NCI-H82 (cell line): Measurements from ENCODE around the gene SP7.
"Not testable (repeated sequence)": the region's sequence is repeated elsewhere in the genome, so short reads cannot be mapped to it uniquely, and the experiment has no call there.

Experiments
- DNase-seq: peaks from one replicate; lab custom pipeline; 2025; lab: John Stamatoyannopoulos, UW

Gene SP7

DNA sequence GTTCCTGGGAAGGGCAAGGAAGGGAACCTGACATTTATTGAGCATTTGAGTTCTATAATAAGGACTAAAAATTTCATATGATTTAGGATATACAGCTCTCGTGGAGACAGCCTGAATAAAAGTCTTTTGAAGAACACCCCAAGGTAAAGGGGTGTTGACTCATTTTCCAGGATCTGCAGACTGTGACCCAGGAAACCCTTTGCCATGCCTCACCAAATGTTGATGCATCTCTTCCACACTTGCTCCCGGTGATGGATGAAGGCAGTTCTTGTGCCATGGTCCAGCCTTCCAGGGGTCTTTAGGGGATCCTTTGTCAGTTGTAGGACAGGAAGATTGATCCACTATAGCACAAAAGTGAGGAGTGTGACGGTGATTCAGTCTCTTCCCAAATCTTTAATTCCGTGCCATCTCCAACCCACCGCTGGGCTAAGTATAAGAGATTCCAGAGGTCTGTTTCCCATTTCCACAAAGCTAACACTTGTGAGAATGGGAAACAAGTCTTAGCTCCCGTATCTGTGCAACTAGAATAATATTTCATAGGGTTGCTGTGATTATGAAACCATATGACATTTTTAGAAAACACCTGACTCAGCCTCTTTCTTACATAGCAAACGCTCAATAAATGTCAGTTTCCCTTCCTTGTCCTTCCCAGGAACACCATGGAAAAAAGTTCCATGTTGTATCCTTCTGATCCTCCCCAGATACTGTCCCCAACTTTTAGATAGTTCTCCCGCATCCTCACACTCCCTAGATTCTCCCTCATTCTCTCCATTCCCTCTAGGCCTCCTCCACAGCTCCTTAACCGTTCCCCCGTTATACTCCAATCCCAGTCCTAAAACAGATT, 15.6 kb downstream of the SP7 start:
- no peak for DNase-seq

DNA sequence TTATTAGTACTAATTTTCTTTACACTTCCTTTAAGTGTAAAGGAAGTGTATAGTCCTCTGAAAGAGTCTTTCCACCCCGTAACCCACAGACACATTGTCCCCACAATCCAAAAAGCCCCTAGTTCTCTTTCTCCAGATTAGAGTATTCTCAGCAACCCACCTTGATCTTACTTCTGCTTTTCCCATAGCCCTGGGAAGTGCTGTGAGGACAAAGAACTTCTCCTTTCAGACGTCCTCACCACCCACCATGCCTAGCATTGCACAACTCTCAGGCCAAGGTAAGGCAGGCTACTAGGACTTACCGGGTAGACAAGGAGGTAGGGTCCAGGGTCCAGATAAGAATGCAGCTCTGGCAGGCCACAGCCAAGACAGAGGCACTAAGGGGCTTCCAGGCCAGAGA, 22.2 kb downstream of the SP7 start:
- DNase-seq: no peak

DNA sequence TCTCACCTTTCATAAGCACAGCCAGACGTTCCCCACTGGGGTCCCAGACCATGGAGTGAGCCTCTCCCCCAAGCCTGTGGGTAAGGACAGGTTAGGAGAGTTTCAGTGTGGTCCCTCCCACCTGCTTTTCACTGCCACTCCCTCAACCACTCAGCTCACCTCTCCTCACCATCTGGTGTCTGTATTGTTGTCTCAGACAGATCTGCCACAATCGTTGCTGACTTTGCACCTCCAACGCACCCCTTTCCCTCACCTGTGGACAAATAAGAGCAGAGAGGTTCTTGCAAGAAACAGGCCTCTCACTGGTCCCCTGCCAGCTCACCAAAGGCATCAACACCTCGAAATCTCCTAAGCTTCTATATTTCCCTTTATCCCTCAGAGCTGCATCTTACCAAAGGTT, 27.9 kb downstream of the SP7 start:
- peak; percentile 17 for DNase-seq

DNA sequence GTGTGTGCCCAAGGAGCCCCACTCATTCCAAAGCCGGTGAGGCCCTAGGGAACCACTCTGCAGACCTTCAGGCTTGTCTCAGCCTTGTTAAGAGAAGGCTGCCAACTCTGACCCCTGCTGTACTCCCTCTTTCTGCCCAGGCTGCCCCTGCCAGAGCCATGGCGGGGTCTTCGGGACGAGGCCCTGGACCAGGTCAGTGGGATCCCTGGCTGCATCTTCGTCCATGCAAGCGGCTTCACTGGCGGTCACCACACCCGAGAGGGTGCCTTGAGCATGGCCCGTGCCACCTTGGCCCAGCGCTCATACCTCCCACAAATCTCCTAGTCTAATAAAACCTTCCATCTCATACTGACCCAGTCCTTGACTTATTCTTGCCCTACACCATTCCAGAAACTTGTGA, 29.3 kb downstream of the SP7 start:
- DNase-seq: no peak

DNA sequence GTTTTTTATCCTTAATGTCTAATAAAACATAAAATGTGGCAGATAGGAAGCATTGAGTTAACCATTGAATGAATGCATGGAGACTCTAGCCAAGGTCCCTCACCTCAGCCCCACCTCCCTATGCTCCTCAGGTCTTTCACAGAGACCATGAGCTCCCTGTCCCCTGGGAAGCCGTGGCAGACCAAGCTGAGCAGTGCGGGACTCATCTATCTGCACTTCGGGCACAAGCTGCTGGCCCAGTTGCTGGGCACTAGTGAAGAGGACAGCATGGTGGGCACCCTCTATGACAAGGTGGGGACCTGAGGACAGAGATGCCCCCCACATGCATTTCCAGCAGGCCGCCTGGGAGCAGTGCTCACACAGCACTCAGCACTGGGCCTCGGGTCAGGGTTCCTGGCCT, 33.3 kb downstream of the SP7 start:
- no peak for DNase-seq

DNA sequence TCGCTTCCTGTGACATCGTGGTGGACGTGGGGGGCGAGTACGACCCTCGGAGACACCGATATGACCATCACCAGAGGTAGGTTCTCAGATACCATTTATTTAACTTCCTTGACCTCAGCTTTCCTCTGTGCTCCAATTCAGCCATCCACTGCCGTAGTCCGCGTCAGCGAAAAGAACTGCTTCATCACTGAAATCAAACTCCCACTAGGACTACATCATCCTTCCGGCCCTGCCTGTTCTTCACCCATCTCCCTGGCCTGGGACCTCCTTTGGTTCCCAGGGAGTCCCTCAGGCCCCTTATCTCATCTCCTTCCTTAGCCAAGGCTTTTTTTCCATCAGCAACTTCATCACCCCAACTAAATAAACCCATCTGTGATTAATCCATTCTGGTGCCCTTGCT, 36.0 kb downstream of the SP7 start:
- no peak for DNase-seq

DNA sequence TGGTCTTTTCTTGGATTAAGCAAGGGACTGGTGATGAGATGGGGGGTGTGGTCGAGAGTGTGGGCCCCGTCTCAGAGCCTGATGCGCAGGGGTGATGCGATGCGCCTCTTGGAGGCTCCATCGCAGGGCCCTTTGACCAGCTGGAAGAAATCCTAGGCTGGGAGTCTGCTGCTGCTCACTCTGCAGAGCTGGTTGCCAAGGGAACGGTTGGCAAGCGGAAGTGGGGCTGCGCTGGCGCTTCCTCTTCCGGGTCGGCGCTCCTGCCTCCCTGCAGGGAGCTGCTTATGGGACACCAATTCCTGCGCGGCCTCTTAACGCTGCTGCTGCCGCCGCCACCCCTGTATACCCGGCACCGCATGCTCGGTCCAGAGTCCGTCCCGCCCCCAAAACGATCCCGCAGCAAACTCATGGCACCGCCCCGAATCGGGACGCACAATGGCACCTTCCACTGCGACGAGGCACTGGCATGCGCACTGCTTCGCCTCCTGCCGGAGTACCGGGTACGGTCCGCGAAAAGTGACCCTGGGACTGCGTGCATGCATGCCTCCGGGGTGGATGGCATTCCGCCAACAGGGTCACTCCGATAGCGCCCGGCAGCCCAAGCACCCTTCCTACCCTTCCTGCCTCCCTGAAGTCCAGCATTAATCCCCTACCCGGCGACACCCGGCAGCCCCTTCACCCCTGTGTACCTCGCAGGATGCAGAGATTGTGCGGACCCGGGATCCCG, 36.5 kb downstream of the SP7 start, which contains the start of gene MYG1:
Gene MYG1 (plus strand): TSS at position 242 of the 727 bp plus-strand sequence. CDS start 43 bp downstream, at position 285.
- peak; percentile 96 for DNase-seq

DNA sequence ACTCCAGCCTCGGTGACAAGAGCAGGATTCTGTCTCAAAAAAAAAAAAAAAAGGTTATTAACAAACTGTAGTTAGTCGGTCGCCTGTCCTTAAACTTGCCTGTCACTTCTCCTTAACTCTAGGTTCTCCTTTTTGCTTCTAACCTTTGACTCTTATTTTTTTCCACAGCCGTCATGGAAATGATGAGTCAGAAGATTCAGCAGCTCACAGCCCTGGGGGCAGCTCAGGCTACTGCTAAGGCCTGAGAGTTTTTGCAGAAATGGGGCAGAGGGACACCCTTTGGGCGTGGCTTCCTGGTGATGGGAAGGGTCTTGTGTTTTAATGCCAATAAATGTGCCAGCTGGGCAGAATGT, 37.1 kb downstream of the SP7 start:
- DNase-seq: no peak

DNA sequence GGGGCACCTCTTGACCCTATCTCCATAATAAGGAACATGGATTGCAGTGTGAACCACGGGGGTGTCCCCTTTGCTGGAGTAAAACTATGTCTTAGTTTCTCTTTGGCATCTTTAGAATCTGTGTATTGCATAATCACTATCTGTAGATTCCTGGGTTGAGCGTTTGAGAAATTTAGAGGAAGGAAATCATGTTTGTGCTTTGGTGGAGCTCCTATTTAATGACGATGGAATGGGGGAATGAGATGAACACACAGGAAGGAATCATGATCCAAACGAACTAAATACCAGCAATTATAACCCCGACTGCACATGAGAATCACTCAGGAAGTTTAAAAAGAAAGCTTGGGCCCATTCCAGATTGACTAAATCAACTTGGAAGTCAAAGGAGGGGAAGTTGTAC, 38.0 kb downstream of the SP7 start:
- no peak for DNase-seq

DNA sequence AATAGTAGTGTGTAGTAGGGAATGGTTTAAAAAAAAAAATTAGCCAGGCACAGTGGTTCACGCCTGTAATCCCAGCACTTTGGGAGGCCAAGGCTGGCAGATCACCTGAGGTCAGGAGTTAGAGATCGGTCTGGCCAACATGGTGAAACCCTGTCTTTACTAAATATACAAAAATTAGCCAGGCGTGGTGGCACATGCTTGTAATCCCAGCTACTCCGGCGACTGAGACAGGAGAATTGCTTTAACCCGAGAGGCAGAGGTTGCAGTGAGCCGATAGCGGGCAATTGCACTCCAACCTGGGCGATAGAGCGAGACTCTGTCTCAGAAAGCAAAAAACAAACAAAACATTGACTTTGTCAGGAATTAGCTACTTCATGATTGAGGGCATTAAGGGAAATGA, 39.0 kb downstream of the SP7 start:
- not testable (repeated sequence) for DNase-seq

DNA sequence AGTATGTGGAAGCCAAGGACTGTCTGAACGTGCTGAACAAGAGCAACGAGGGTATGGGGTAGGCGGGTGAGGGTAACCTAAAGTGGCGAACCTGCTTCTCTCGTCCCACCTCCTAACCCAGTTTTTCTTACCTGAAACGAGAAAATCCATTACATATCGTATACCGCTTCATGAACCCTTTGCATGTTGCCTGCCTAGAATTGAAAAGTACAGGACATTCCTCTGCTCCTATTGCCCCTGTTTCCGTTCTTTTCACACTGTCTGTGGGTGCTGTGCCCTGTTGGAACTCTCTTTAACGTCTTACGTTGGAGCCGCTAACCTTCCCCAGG, 40.3 kb downstream of the SP7 start:
- DNase-seq: no peak

DNA sequence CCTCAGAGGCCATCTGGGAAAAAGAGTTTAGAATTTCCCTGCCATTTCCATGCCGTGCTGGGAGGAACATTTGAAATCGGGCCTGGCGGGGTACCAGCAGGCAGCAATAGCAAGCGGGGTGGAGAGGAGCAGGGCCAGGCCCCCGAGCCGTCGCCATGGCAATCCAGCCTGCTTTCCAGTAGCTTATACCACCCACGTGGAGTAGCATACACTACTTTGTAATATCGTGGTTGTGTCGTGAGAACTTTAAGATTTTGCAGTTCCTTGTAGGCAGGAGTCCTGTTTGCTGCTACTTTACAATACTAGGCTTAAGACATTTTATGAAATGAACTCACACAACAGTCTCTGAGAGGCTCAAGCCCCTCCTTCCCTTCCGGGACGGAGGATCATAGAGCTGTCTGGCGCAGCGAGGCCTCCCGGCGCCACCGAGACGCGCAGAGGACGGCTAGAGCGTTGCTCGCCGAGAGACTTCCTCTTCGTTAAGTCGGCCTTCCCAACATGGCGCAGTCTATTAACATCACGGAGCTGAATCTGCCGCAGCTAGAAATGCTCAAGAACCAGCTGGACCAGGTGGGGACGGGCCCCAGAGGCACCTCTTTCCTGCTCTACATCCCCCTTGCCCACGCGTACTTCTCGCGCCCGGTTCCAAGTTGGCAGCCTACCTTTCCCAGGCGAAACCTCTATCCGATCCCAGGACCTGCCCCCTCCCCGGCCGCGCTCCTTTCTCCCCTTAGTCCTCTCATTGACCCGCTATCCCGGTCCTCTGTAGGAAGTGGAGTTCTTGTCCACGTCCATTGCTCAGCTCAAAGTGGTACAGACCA, 40.9 kb downstream of the SP7 start, which contains the start of gene PFDN5:
Gene PFDN5 (plus strand): TSS at position 473 of the 821 bp plus-strand sequence. CDS start 26 bp downstream, at position 499.
- peak; percentile 92 for DNase-seq

DNA sequence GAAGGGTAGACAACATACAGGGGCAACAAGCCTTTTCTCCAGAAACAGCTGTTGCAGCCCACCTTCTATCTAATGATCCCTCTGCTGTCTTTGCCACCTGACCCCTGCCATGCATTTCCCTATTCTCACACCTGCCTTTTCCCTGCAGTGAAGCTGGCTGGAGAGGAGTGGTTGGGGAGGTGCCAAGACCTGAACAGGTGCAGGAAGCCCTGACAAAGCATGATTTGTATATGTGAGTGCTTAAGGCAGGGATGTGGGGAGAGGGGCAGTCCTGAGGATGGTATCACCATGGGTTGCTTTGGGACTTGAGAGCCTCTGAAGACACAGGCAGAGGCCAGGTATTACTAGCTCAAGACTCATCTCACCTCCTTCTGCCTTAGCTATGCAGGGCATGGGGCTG, 43.7 kb downstream of the SP7 start:
- DNase-seq: no peak

DNA sequence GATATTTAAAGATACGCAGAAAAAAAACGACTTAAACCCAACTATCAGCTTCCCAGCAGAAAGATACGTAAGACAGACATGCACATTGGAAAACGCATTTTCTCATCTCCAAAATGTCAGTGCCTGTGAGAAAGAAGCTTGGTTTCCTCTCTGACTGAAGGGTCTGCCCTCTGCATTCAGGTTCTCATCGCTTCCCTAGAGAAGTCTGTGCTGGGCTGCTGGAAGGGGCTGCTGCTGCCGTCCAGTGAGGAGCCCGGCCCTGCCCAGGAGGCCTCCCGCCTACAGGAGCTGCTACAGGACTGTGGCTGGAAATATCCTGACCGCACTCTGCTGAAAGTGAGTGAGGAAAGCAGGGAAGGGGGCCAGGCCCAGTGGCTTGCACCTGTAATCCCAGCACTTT, 45.5 kb downstream of the SP7 start:
- DNase-seq: no peak

DNA sequence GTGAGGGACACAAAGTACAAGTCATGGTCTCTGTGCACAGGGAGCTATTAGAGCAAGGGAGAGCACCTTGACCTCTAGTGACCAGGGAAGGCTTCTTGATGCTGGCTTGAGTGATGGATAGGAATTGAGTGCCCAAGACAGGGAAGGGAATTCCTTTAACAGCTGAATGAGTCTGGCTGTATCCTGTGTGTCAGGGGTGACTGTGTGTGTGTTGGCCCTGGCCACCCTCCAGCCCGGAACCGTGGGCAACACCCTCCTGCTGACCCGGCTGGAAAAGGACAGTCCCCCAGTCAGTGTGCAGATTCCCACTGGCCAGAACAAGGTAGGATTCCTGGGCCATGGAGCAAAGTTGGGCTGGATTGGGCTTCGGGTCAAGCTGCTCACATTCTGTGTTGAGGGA, 46.3 kb downstream of the SP7 start:
- no peak for DNase-seq

DNA sequence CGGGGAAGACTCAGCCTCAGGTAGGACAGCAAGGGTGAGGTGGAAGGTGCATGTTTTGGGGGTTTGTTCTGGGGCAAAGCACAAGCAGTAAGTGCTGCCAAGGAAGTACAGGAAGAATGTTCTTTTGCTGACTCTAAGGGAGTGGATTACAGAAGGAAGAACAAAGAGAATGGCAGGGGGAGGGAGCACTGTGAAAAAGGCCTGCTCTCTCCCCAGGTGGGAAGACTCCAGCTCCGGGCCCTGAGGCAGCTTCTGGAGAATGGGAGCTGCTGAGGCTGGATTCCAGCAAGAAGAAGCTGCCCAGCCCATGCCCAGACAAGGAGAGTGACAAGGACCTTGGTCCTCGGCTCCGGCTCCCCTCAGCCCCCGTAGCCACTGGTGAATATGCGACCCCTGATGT, 47.8 kb downstream of the SP7 start:
- no peak for DNase-seq

DNA sequence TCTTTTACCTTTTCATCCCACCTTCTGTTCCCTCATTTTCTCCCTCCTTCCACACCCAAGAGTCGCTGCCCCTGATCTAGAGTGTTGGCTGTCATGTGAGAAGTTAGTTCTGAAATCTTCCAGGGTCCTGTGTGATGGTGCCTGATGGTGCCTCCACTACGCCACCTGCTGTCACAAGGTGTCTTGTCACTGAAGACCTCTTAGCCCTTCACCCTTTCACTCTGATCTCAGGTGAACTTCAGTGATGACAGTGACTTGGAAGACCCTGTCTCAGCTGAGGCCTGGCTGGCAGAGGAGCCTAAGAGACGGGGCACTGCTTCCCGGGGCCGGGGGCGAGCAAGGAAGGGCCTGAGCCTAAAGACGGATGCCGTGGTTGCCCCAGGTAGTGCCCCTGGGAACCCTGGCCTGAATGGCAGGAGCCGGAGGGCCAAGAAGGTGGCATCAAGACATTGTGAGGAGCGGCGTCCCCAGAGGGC, 48.4 kb downstream of the SP7 start:
- peak; percentile 79 for DNase-seq

DNA sequence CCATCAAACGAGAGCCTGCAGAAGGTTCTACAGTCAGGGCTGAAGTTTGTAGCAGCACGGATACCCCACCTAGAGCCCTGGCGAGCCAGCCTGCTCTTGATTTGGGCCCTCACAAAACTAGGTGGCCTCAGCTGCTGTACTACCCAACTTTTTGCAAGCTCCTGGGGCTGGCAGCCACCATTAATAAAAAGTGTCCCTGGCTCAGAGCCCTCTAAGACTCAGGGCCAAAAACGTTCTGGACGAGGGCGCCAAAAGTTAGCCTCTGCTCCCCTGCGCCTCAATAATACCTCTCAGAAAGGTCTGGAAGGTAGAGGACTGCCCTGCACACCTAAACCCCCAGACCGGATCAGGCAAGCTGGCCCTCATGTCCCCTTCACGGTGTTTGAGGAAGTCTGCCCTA, 49.7 kb downstream of the SP7 start:
- no peak for DNase-seq

DNA sequence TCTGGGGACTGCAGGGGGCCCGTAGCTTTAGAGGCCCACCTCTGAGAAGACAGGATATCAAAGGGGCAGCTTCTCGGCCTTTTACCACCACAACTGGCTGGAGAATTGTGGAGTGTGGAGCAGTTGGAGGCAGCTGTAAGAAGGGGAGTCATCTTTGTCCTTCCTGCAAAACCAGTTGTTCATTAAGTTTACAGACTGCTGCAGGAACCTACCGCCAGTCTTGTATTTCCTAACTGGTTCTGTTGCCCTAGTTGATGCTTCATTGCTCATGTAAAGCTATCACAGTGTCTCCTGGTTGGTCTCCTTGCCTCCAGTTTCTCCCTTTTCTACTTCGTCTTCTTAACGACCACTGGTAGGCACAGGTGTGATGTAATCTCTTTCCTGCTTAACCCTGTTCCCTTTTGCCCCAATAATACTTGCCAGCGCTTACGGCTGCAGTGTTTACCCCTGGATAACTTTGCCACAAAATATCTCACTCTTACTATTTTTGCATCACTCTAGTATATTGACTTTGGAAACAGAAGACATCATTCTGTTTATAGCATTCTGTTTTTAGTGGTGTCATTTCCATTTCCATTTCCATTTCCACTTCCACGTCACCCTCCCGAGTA, 56.2 kb downstream of the SP7 start:
- no peak for DNase-seq

DNA sequence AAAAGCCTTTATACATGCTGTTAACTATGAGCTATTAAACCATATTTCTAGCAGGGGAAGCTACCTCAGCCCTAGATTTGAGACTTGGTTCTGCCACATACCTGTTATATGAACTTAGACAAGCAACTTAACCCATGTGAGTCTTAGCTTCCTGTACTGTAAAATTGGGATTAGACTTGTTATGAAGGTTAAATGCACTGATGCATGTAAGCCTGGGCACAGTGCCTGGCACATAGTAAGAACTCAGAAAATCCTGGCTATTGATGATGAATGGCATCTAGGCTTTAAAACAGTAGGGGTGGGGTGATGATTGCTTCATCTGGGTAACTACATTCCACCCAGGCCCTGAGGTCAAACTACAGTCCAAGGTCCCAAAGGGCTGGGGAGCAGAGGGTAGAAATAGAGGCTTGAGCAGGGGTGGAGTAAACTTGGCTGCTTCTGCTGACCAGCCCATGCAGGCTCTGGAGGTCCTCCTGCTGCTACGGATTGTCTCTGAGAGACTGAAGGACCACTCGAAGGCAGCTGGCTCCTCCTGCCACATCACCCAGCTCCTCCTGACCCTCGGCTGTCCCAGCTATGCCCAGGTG, 56.8 kb downstream of the SP7 start:
- no peak for DNase-seq

DNA sequence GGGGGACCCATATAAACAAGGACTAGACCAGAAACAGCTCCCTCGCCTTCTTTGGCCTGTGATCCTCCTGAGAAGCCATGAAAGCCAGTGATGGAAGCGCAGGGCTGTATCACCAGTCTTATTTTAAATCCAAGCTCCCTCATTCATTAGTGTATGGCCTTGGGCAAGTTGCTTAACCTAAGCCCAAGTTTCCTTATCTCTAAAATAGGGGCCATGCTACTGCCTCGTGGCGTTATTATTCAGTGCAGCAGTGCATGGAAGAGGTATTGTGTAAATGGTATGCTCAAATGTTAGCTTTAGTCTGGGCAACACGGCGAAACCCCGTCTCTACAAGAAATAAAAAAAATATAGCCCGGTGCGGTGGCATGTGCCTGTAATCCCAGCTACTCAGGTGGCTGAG, 58.2 kb downstream of the SP7 start:
- no peak for DNase-seq
